ENCODE measurements around the gene OR6V1.
"Not testable (repeated sequence)": the region's sequence is repeated elsewhere in the genome, so short reads cannot be mapped to it uniquely, and the experiment has no call there.

OR6V1 gene

GRCh38 chr7:143042790-143043271, 9.3 kb upstream of the OR6V1 start:
- DNase-seq (ENCODE audit: low read depth, low spot score): no peak

GRCh38 chr7:143043391-143043790, 8.8 kb upstream of the OR6V1 start:
- DNase-seq (ENCODE audit: low read depth, low spot score): no peak

- DNase-seq (ENCODE audit: low read depth, low spot score): no peak
Measured at GRCh38 chr7:143046426-143046851, 5.7 kb upstream of the OR6V1 start.

- DNase-seq (ENCODE audit: low read depth, low spot score): no peak
Measured at GRCh38 chr7:143047326-143047725, 4.8 kb upstream of the OR6V1 start.

- DNase-seq (ENCODE audit: low read depth, low spot score): no peak
Measured at GRCh38 chr7:143048827-143049226, 3.3 kb upstream of the OR6V1 start.

- DNase-seq (ENCODE audit: low read depth, low spot score): no peak
Measured at GRCh38 chr7:143049362-143049761, 2.8 kb upstream of the OR6V1 start.

GRCh38 chr7:143050931-143051330, 1.2 kb upstream of the OR6V1 start:
- DNase-seq (ENCODE audit: low read depth, low spot score): no peak

GRCh38 chr7:143054621-143055020, 2.5 kb downstream of the OR6V1 start:
- DNase-seq (ENCODE audit: low read depth, low spot score): no peak

GRCh38 chr7:143055754-143056153, 3.6 kb downstream of the OR6V1 start:
- DNase-seq (ENCODE audit: low read depth, low spot score): no peak

- DNase-seq (ENCODE audit: low read depth, low spot score): no peak
Measured at GRCh38 chr7:143063741-143064140, 11.6 kb downstream of the OR6V1 start.

- DNase-seq (ENCODE audit: low read depth, low spot score): no peak
Measured at GRCh38 chr7:143068446-143068845, 16.3 kb downstream of the OR6V1 start.

GRCh38 chr7:143069912-143070500, 17.9 kb downstream of the OR6V1 start:
- DNase-seq (ENCODE audit: low read depth, low spot score): no peak

GRCh38 chr7:143073556-143073955, 21.4 kb downstream of the OR6V1 start:
- no peak for DNase-seq (ENCODE audit: low read depth, low spot score)

GRCh38 chr7:143074141-143074540, 22.0 kb downstream of the OR6V1 start:
- DNase-seq (ENCODE audit: low read depth, low spot score): no peak

GRCh38 chr7:143085109-143085508, 33.0 kb downstream of the OR6V1 start:
- no peak for DNase-seq (ENCODE audit: low read depth, low spot score)

GRCh38 chr7:143085610-143086009, 33.5 kb downstream of the OR6V1 start:
- not testable (repeated sequence) for DNase-seq (ENCODE audit: low read depth, low spot score)

- not testable (repeated sequence) for DNase-seq (ENCODE audit: low read depth, low spot score)
Measured at GRCh38 chr7:143088549-143089231, 36.5 kb downstream of the OR6V1 start.

GRCh38 chr7:143096146-143096545, 44.0 kb downstream of the OR6V1 start:
- no peak for DNase-seq (ENCODE audit: low read depth, low spot score)

GRCh38 chr7:143099579-143099978, 47.4 kb downstream of the OR6V1 start:
- DNase-seq (ENCODE audit: low read depth, low spot score): not testable (repeated sequence)

Data from iPS DF 19.7 (cell line).